ENCODE results near the gene UBE2O. TPM values are rescaled to one million over a fixed set of nuclear protein-coding genes. Genes with fewer than 3 reads are reported as not detected.

The UBE2O gene
- total RNA-seq, 4 donors from 2014 or later: 20.3 to 52.0 (median 26.0) TPM

DNA sequence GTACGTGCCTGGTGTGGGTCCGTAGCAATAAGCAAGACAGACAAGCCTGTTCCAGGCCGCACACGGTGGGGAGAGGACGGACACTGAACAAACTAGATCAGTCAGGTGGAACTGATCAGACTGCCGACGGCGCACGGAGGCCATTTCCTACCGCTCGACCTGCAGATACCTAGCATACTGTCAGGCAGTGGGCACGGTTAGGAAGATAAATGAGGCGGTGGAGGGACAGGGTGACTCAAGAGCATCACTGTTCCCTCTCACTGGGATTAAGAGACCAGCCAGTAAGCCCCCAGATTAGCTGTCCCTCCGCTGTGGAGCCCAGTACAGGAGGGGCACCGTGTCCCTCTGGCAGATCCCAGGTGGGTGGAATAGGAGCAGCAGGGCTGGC lies 19.3 kb upstream of the UBE2O start:
- intact Hi-C loops (cut with DNase I; ENCODE audit: low total_unique reads): no loop called here
- no peak for TF ChIP-seq POLR2A (IDR thresholded peaks at IDR 0.05)
- TF ChIP-seq, protein P1, sequence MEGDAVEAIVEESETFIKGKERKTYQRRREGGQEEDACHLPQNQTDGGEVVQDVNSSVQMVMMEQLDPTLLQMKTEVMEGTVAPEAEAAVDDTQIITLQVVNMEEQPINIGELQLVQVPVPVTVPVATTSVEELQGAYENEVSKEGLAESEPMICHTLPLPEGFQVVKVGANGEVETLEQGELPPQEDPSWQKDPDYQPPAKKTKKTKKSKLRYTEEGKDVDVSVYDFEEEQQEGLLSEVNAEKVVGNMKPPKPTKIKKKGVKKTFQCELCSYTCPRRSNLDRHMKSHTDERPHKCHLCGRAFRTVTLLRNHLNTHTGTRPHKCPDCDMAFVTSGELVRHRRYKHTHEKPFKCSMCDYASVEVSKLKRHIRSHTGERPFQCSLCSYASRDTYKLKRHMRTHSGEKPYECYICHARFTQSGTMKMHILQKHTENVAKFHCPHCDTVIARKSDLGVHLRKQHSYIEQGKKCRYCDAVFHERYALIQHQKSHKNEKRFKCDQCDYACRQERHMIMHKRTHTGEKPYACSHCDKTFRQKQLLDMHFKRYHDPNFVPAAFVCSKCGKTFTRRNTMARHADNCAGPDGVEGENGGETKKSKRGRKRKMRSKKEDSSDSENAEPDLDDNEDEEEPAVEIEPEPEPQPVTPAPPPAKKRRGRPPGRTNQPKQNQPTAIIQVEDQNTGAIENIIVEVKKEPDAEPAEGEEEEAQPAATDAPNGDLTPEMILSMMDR (IDR thresholded peaks at IDR 0.05): no peak
- DNase-seq (ENCODE audit: low spot score in 2 of 2): no peak
- 80 to 91% methylated on average over 14 to 15 of the region's 15 CpGs for WGBS, 2 donors
- no peak overlapping the region for H3K4me3 ChIP-seq (ENCODE audit: low read depth, poor library complexity, severe bottlenecking)

DNA sequence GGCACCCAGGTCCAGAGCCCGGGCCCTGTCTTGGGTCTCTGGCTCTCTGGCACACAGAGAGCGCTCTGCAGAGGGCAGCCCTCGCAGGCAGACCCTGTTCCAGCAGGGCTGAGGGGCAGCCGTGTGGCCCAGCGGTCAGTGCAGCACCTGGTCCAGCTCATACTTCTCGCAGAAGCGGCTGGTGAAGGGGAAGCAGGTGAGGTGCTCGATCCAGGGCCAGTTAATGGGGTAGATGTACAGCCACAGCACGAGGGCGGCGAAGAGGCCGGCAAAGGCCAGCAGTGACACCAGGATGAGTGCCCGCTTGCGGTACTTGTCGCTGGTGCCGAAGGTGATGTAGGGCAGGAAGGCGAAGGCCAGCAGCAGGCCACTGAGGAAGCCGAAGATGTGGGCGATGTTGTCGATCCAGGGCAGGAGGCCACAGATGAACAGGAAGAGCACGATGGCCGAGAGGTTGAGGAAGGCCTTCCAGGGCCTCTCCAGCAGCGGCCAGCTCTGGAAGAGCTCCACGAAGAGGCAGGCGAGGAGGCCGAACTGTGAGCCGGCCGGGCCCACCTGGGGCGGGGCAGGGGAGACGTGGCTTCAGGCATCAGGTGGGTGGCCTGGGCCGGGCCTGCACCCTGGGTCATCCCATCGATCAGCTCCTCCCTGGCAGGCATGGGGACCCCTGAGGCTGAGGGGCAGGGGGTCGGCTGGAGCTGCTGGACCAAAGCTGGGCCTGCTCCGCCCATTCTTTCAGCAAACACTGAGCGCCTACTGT lies 18.7 kb upstream of the UBE2O start:
- TF ChIP-seq, protein P1 (IDR thresholded peaks at IDR 0.05): no peak
- TF ChIP-seq POLR2A (IDR thresholded peaks at IDR 0.05): no peak
- 89 to 93% methylated on average over 32 to 34 of the region's 35 CpGs for WGBS, 2 donors
- no peak overlapping the region for H3K4me3 ChIP-seq (ENCODE audit: low read depth, poor library complexity, severe bottlenecking)
- intact Hi-C loops (cut with DNase I; ENCODE audit: low total_unique reads): no loop called here
- DNase-seq (ENCODE audit: low spot score in 2 of 2): no peak

DNA sequence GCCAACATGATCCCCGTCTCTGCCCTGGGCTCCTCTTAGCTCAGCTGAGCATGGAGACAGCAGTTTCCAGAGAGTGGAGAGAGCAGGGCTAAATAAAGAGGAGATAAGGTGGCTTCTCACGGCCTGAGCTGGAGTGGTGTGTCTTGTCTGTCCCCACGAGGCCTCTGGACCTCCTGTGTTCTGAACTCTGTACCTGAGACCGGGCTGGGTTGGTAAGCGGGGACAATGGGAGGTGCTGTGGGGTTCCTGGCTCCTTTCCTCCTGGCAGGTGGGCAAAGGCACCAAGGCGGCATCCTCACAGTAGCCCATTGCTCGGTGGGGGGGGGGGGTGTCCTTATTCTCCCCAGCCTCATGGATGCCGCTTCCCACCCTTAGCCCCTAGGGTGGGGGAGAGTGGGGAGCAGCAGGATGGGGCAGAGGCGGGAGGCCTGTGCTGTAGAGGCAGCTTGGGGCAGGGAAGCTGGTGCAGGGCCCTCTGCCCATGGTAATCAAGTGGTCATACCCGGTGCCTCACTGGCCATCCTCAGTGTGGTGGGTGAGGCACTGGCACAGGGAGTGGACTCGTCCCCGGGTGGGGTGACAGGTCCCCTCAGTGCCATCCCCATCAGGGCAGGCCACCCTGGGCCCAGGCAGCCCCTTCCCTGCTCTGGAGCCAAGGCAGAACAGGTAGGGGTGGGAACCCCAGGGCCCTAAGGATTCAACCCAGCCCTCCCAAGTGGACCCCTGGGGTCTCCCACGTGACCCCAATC lies 17.2 kb upstream of the UBE2O start:
- no peak for DNase-seq (ENCODE audit: low spot score in 2 of 2)
- 85 to 89% methylated on average over 13 of the region's 13 CpGs for WGBS, 2 donors
- no peak overlapping the region for H3K4me3 ChIP-seq (ENCODE audit: low read depth, poor library complexity, severe bottlenecking)
- TF ChIP-seq, protein P1 (IDR thresholded peaks at IDR 0.05): no peak
- TF ChIP-seq POLR2A (IDR thresholded peaks at IDR 0.05): no peak
- intact Hi-C loops (cut with DNase I; ENCODE audit: low total_unique reads): no loop called here

DNA sequence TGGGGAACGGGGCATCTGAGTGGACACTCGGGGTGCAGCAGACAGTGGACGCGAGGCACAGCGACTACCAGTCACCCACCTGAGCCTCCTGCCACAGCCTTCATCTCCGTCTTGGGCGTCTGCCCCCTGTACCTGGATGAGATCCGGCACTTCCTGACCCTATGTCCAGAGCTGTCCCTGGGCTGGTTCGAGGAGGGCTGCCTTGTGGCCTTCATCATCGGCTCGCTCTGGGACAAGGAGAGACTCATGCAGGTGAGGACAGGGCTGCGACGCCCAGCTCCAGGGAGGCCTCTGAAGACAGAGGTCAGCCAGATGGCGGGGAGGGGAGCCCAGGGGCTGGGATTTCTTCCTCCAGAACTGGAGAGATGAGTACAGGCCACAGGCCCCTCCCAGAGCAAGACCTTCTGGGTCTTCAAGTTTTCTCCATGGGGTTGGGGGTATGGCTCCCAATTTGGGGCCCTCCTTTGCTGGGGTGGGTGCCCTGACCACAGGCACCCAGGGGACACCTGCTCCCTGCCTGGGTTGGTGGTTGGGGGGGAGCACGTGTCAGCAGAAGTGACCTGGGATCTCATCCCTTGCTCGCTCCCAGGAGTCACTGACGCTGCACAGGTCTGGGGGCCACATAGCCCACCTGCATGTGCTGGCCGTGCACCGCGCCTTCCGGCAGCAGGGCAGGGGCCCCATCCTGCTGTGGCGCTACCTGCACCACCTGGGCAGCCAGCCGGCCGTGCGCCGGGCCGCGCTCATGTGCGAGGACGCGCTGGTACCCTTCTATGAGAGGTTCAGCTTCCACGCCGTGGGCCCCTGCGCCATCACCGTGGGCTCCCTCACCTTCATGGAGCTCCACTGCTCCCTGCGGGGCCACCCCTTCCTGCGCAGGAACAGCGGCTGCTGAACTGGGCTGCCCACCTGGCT lies 16.4 kb upstream of the UBE2O start:
- no peak for DNase-seq (ENCODE audit: low spot score in 2 of 2)
- TF ChIP-seq, protein P1 (IDR thresholded peaks at IDR 0.05): no peak
- TF ChIP-seq POLR2A (IDR thresholded peaks at IDR 0.05): no peak
- 93 to 94% methylated on average over 28 to 33 of the region's 38 CpGs for WGBS, 2 donors
- intact Hi-C loops (cut with DNase I; ENCODE audit: low total_unique reads): no loop called here
- H3K4me3 ChIP-seq (ENCODE audit: low read depth, poor library complexity, severe bottlenecking): no peak overlapping the region

DNA sequence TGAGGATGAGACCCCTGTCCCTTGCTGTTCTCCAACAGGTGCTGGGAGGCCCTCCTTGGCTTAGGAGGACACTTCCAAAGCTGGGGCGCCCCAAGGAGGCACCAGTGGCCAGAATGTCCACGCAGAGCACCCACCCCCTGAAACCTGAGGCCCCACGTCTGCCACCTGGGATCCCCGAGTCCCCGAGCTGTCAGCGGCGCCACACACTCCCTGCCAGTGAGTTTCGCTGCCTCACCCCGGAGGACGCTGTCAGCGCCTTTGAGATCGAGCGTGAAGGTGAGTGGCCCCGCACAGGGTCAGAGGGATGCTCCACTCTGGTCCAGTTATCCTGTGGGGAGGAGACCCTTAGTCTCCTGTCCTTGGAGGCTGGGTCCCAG lies 15.7 kb upstream of the UBE2O start:
- DNase-seq (ENCODE audit: low spot score in 2 of 2): no peak
- intact Hi-C loops (cut with DNase I; ENCODE audit: low total_unique reads): no loop called here
- WGBS, 2 donors: 93% methylated on average over 14 of the region's 14 CpGs; no CpG with 5 or more reads in 1 of the 2 donors
- TF ChIP-seq, protein P1 (IDR thresholded peaks at IDR 0.05): no peak
- TF ChIP-seq POLR2A (IDR thresholded peaks at IDR 0.05): no peak
- H3K4me3 ChIP-seq (ENCODE audit: low read depth, poor library complexity, severe bottlenecking): no peak overlapping the region

Data from lower leg skin (tissue), 4 donors.